ENCODE data around the gene MYG1. TPM values are rescaled to one million over a fixed set of nuclear protein-coding genes. Genes with fewer than 3 reads are reported as not detected.

The MYG1 gene
- total RNA-seq, 2 experiments from 2014 or later, result 30.9 to 33.8 TPM

DNA sequence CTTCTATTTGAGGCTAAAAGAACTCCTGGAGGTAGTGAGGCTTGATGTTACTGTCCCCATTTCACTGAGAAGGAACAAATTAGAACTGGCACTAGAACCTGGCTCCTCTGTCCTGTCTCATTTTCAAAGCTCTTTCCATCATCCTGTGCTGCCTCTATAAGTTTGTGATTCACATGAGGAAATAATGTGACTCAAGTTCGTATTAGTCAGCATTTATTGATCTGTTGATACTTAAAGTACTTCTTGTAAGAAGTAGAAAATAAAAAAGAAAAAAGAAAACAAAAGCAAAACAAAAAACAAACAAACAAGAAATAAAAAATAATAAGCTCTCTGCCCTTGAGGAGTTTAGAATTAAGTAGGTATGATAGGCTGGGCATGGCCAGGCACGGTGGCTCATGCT, 33.7 kb upstream of the MYG1 start:
- CTCF ChIA-PET, result interaction anchor here (3.2 to 4.5 kb wide), 2 partner anchors 46 to 53 kb away, joined by 19 to 37 read pairs; no protein-coding TSS in a partner anchor
- intact Hi-C loops (cut with DNase I, micrococcal nuclease), result loop anchor here (5.0 kb wide), 3 partner anchors 43 to 103 kb away; no protein-coding TSS in a partner anchor

DNA sequence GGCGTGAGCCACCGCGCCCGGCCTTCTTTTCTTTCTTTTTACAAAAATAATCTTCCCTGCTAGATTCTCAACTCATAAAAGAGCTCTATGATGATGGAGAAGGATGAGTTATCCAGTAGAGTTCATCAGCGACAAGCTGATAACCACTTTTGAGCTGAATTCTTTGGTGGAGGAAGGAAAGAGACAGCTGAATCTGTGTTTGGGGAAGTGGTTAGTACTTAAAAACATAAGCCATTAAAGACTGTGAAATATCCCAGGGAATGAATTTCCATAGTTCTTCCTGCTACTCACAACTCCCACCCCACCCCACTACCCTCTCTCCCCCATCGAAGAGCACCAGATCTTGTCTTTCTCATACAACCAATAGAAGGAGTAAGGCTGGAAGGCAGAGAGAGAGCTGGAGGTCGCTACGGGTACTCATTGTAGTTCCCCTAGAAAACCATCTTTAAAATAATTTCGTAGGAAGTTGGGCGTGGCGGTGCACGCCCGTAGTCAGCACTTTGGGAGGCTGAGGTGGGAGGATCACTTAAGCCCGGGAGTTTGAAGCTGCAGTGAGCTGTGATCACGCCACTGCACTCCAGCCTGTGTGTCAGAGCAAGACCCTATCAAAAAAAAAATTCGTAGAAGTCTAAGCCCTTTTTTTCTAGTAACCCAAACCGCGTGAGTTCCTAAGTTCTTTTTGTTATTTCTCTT, 32.0 kb upstream of the MYG1 start:
- Histone ChIP-seq H3K4me1 (ENCODE audit: insufficient read depth, low read length) (peaks cover 18% of the 10 kb centered on the region), H3K27ac (ENCODE audit: low read depth in 1 of 2, low read length in 2 of 2) (peak overlapping the region; percentile 22 to 50), H3K4me3 (ENCODE audit: low read length) (peak overlapping the region; percentile 86), H3K36me3 (ENCODE audit: insufficient read depth, low read length) (no peaks in the 10 kb centered on the region), H3K9me3 (ENCODE audit: control insufficient read depth in 1 of 2, insufficient read depth in 1 of 2, low read length in 2 of 2) (no peaks in the 10 kb centered on the region), H3K27me3 (ENCODE audit: control insufficient read depth in 1 of 2, insufficient read depth in 2 of 2, low read length in 2 of 2) (no peaks in the 10 kb centered on the region)
- POLR2A ChIA-PET, result interaction anchor here (0.6 to 3.0 kb wide), 20 partner anchors 13 to 234 kb away, joined by 3 to 28 read pairs (median 4); partner anchors contain the start of genes AAAS, CSAD, ITGB7 and PFDN5
- intact Hi-C loops (cut with DNase I, micrococcal nuclease), result loop anchor here (1.0 to 5.0 kb wide), 4 partner anchors 15 to 105 kb away; a partner anchor contains a TSS
- Mint-ChIP-seq H3K4me1 (ENCODE audit: low read depth) (peaks cover 19% of the 10 kb centered on the region), H3K4me3 (peak overlapping the region; percentile 95), H3K9me3 (no peaks in the 10 kb centered on the region), H3K27me3 (no peaks in the 10 kb centered on the region), H3K27ac (peak overlapping the region; percentile 82), H3K36me3 (ENCODE audit: low read depth) (no peaks in the 10 kb centered on the region)
- ATAC-seq (ENCODE audit: poor library complexity), result peak; percentile 33
- peak in 1 of 14 experiments; percentile 33 for DNase-seq
- CTCF ChIA-PET, result interaction anchor here (0.7 to 4.5 kb wide), 14 partner anchors 15 to 108 kb away, joined by 3 to 37 read pairs (median 6); partner anchors contain the start of genes AAAS, CSAD, PFDN5 and ZNF740
- no peak for TF ChIP-seq CTCF (IDR thresholded peaks at IDR 0.05)

More for the DNA sequence above, 33.7 kb upstream of the MYG1 start:
- H3K4me1 ChIP-seq (ENCODE audit: insufficient read depth, low read length), result peaks cover 18% of the 10 kb centered on the region
- no peak for ATAC-seq (ENCODE audit: poor library complexity)
- H3K27me3 ChIP-seq (ENCODE audit: control insufficient read depth in 1 of 2, insufficient read depth in 2 of 2, low read length in 2 of 2), result no peaks in the 10 kb centered on the region
- Mint-ChIP-seq H3K27ac (no peak overlapping the region), H3K36me3 (ENCODE audit: low read depth) (no peaks in the 10 kb centered on the region), H3K4me3 (no peak overlapping the region), H3K27me3 (no peaks in the 10 kb centered on the region), H3K4me1 (ENCODE audit: low read depth) (peaks cover 19% of the 10 kb centered on the region), H3K9me3 (no peaks in the 10 kb centered on the region)
- no peak overlapping the region for H3K27ac ChIP-seq (ENCODE audit: low read depth in 1 of 2, low read length in 2 of 2)
- POLR2A ChIA-PET, result interaction anchor here (0.7 to 1.5 kb wide), 2 partner anchors 45 to 343 kb away, joined by 4 to 5 read pairs; no protein-coding TSS in a partner anchor
- H3K9me3 ChIP-seq (ENCODE audit: control insufficient read depth in 1 of 2, insufficient read depth in 1 of 2, low read length in 2 of 2), result no peaks in the 10 kb centered on the region
- no peak for TF ChIP-seq CTCF (IDR thresholded peaks at IDR 0.05)
- H3K36me3 ChIP-seq (ENCODE audit: insufficient read depth, low read length), result no peaks in the 10 kb centered on the region
- H3K4me3 ChIP-seq (ENCODE audit: low read length), result no peak overlapping the region
- no peak for DNase-seq

GRCh38 chr12:53267999-53268629, 31.4 kb upstream of the MYG1 start, which contains the start of gene ESPL1:
ESPL1 (plus strand) TSS chr12:53268299; CDS start chr12:53268767, 468 bp downstream.
- Mint-ChIP-seq H3K27ac (peak within 1 kb of the TSS; percentile 82), H3K36me3 (ENCODE audit: low read depth) (no peaks in the 10 kb centered on the region), H3K9me3 (no peaks in the 10 kb centered on the region), H3K27me3 (no peaks in the 10 kb centered on the region), H3K4me3 (peak within 1 kb of the TSS; percentile 95), H3K4me1 (ENCODE audit: low read depth) (peaks cover 19% of the 10 kb centered on the region)
- Histone ChIP-seq H3K36me3 (ENCODE audit: insufficient read depth, low read length) (no peaks in the 10 kb centered on the region), H3K9me3 (ENCODE audit: control insufficient read depth in 1 of 2, insufficient read depth in 1 of 2, low read length in 2 of 2) (no peaks in the 10 kb centered on the region), H3K27me3 (ENCODE audit: control insufficient read depth in 1 of 2, insufficient read depth in 2 of 2, low read length in 2 of 2) (no peaks in the 10 kb centered on the region), H3K4me1 (ENCODE audit: insufficient read depth, low read length) (peaks cover 18% of the 10 kb centered on the region), H3K4me3 (ENCODE audit: low read length) (peak within 1 kb of the TSS; percentile 86), H3K27ac (ENCODE audit: low read depth in 1 of 2, low read length in 2 of 2) (peak within 1 kb of the TSS; percentile 40 to 50)
- DNase-seq (peak; percentile 55 to 93 (median 74)), ATAC-seq (ENCODE audit: poor library complexity) (peak; percentile 91)
- TF ChIP-seq CTCF (IDR thresholded peaks at IDR 0.05), result peak; percentile 36
- intact Hi-C loops (cut with DNase I, micrococcal nuclease), result loop anchor here (1.0 to 5.0 kb wide), 6 partner anchors 16 to 106 kb away; partner anchors contain the start of genes CSAD (in 1 of the 2) and ZNF740 (in 1 of the 2)
- ChIA-PET POLR2A (interaction anchor here (0.6 to 3.0 kb wide), 20 partner anchors 13 to 233 kb away, joined by 3 to 28 read pairs (median 4); partner anchors contain the start of genes AAAS, CSAD, ITGB7 and PFDN5), CTCF (interaction anchor here (0.7 to 4.5 kb wide), 14 partner anchors 15 to 109 kb away, joined by 3 to 37 read pairs (median 6); partner anchors contain the start of genes AAAS, CSAD, PFDN5 and ZNF740)

Measured in CD4-positive, alpha-beta T cell (primary cell).